Stimulated activated CD4-positive, alpha-beta T cell treated with anti-CD3 and anti-CD28 coated beads, Interleukin-12 subunit alpha, Interleukin-12 subunit beta, amount 100 ng/mL, for 4 hours (primary cell): ENCODE data around the gene SARDH.
"Not testable (repeated sequence)": the region's sequence is repeated elsewhere in the genome, so short reads cannot be mapped to it uniquely, and the experiment has no call there.

Experiments used
- DNase-seq: peaks from one replicate; pipeline ENCODE4 v3.0.0-alpha.2; 2020

Gene SARDH

DNA sequence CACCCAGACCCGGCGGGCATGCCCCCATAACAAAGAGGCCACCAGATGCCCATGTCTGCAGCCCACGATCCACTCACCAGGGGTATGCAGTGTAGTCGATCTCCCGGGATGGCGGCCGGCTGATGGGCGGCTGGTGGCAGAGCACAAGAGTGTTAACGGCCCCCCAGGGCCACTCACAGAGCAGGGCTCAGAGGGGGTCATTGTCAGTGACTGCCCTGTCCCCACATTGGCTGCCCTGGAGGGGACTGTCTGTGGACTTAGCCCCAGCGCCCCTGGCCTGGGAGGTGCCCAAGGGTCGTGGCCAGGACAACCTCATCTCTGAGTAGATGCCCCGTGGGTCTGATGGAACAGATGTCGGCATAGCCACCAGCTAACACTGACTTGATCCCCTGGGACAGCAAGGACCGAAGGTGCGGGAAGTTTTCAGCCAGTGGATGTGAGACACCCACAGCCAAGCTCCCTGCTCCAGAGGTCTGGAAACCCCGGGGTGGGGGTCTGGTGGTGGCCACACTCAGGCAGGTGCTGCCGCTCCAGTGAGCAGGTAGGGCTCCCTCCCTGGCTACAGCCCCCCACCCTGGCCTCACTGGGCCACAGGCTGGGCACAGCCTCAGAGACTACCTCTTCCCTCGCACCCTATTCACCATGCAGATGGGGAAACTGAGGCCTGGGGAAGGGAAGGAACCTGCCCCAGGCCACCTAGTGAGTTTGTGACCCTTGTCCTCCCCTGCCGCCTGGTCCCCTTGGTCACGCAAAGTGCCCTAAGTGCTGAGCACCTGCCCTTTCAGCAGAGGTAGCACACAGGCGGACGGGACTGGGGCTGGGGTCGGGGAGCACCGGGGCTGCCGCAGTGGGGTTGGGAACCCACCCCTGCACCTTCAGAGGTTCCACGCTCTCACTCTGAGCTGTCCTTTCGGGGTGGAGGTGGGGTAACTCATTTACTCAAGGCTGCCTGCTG lies 38.1 kb upstream of the SARDH start:
- DNase-seq, result no peak

DNA sequence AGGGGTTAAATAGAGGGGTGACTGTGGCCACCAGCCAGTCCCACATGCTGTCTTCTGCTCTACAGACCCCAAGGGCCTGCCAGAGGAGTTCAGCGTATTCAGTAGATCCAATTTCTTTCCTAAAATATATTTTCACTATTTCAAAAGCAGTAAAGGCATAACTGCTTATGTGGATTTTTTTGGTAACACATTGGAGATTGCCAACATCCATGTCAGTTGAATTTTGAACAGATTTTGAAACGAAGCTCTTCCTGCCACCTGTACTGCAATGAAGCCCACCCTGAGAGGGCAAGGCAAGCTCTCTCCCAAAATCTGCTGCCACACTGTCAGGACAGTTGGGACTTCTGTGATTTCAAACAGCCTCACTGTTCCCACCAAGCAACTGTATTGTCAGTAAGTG lies 37.1 kb upstream of the SARDH start:
- no peak for DNase-seq

DNA sequence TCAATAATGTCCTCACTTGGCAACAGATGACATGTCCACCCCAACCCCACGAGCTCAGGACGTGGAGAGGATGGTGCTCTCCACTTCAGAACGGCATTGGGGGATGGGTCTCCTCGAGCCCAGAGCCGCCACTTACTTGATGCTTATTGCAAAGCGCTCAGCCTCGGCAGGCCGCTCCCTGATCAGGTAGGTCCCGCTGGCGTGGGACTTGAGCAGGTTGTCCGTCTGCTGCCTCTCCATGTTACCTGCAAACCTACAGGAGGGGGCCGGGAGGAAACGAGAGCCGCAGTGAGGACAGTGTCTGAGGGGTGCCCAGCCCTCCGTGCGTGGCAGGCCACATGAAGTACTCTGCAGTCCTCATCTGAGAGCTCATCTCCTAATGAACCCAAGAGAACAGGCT lies 36.6 kb upstream of the SARDH start:
- DNase-seq, result no peak

DNA sequence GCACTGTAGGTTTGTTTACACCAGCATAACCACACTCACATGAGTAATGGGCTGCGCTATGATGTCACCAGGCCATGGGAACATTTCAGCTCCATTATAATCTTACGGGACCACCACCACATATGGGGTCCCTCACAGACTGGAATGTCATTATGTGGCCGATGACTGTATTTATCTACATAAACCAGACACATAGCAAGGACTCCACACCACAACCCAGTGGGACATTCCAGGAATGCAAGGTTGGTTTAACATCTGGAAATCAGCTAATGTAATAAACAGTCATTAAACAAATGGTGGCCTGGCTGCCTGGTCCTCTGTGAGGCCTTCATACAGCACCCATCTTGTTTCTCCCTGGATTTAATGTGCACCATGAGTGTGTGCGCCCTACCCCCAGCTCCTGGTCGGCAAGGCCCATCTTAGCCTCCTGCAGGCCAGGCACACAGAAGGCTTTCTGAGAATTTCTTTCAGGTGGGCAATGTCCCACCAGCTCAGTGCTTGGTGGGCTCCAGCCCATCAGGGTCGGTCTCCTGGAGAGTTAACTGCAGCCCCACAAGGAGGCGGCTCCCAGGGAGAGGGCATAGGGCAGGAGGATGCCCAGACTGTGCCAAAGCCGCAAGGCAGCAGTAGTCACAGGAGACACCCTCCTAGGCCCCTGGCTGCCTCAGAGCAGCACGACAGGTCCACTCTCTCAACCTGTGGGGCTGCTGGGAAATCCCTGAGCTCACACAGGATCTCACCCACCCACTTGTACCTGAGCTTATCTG lies 35.9 kb upstream of the SARDH start:
- no peak for DNase-seq

DNA sequence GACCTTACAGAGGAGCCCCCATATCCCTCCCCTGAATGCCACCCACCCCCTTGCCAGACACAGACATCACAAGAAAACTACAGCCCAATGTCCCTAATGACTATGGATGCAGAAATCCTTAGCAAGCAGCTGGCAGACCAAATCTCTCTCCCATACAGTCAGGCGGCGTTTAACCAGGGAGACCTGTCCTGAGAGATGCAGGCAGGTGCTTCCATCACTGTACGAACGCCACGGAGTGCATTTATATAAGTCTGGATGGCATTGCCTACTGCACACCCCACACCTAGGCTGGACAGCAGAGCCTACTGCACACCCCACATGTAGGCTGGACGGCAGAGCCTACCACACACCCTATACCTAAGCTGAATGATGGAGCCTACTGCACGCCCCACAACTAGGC lies 34.4 kb upstream of the SARDH start:
- DNase-seq, result no peak

DNA sequence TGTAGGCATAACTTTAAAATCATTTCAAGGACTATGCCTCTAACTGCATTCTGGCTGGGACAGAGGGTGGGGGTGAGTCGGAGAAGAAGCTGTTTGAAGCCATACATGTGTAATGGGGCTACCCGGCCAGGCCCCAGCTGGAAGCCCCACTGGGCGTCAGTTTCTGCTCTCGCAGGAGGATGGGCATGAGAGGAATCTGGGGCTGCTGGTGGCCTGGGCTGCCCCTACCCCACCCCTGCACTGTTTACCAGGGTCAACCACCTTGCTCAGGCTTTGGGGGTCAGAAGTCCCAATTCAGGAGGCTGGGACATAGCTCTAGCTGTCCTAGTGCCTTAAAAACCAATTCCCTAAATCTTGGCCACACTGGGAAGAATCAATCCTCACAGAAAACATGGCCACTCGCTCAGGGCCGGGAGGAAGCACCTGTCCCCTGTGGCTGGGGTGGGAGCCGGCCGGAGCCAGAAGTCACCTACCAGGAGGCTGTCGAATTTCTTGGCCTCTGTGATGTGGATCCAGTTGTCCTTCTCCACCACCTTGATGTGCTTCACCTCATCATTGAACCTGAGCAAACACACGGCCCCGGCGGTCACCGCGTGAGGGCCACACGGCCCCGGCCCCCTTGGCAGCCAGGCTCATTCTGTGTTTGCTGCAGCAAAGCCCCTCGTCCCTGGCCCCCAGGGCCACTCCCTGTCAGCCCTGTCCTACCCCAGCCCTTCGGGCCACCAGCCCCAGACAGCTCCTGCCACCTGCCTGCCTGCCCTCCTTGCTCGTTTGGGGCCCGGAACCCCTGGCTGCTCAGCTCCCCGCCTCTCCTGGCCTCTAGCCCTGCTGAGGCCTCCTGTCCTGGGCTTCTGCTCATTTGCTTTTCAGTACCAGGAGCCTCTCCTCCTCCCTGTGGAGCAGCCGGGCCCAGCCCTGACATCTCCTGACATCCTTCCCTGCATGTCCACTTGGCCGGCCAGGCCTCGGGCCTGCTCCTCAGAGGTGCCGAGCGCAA lies 33.6 kb upstream of the SARDH start:
- DNase-seq, result no peak

DNA sequence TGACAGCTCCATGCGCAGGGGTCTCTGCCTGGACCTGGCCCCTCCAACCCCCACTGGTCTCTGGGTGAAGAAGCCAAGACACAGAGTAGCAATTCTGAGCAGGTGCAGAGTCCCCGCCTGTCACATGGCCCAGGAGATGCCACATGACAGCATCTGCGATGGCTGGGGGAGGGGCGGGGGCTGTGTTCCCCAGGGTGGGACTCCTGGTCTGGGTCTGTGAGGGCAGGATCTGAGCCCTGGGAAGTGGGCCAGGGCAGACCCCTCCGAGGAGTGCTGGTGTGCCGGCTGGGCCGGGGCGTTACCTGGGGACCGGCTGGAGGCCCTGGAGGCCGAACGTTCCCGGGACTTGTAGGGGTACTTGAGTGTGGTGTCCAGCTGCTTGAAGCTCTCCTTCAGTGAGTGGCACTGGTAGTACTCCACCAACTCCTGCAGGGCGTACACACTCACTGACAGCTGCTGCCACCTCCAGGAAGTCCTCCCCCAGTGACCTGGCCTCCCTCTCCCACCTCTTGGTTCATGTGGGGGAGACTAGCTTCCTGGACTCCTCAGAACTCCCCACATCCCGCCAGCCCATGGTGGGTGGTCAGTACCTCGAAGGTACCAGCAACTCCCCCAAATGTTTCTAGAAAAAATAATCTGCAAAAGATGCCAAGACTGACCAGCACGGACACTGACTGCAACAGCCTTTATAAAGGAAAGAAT lies 32.1 kb upstream of the SARDH start:
- no peak for DNase-seq

DNA sequence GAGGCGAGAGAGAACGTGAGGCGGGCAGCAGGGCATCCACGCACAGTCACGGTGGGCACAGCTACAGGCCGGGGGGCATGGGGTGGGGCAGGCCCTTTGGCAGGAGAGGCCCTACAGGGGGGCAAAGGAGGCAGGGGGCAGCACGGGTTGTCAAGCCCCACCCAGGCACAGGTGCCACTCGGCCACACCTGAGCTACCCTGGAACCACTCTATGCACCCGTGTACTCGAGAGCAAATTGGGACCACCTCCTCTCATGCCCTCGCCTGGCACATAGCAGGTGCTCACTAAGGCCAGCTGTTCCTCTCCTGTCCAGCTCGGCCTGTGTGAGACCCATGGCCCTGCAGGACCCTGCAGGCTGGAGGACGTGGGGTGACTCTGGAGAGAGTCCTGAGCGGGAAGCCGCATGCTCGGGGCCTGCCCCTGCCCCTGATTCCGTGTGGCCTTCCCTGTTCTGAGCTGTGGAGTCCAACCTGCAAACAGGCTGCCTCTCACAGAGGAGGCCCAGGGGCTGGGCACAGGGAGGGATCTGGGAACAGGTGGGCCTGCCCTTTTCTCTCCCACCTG lies 31.4 kb upstream of the SARDH start:
- no peak for DNase-seq

DNA sequence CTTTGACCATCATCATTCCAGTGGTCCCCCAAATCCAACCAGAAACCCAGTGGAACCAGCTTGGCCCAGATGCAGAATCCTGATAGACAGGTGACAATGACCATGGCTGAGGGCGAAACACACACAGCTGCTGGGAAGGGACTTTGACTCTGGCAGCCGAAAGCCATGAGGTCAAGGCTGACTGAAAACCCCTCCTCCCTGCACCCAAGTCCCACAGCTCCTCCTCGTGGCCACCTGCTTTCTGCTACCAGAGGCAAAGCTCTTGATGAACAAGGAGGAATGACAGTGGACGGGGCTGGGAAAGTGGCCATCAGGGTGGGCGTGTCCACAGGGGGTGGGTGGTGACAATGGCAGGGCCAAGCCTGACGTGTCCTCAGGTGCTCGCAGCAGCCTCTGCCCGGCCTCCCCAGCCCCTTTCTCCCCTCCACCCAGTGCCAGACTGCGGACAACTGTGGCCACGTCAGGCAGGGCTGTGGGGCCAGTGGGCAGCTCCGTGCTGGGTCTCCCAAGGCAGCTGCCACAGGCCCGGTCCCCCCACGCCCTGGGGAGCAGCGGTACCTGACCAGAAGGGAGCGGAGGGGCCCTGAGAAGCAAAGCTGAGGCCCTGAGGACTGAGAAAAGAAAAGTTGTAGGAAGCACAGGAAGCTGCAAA lies 30.8 kb upstream of the SARDH start:
- DNase-seq, result no peak

DNA sequence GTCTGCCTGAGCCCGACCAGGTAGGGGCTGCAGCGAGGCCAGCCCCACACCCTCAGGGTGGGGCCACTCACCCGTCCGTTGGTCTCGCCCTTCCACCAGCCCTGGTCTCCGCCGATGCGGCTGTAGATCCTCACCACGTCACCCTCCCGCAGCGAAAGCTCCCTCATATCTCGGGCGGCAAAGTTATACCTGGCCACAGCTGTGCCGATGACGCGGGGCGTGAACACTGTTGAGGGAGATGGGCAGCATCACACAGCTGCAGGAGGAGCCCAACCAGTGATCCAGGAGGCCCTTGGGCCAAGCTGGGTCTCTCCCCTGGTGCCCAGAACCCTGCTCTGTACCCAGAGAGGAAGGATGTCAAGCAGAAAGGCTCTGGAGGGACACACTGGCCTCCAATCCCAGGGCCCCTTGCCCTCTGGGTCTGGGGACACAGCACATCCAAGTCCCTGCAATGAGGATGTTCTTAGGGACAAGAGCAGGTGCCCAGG lies 30.3 kb upstream of the SARDH start:
- DNase-seq, result no peak

DNA sequence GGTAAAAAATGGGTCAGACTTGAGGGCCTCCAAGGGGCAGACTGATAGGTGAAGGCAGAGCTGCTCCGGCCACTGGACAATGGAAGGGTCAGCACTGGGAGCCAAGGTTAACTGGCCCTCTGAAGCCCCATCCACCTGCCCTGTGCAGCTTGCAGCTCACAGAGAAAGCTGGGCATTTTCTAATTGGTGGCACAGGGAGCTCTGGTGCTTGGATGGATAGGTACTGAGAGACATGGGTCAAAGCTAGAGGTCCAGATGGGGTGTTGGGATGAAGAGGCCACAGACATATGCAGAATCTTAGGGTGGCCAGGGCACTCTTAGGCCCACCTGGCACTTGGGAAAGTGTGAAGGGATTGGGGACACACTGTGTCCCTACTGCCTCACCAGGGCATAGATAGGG lies 29.5 kb upstream of the SARDH start:
- DNase-seq, result no peak

DNA sequence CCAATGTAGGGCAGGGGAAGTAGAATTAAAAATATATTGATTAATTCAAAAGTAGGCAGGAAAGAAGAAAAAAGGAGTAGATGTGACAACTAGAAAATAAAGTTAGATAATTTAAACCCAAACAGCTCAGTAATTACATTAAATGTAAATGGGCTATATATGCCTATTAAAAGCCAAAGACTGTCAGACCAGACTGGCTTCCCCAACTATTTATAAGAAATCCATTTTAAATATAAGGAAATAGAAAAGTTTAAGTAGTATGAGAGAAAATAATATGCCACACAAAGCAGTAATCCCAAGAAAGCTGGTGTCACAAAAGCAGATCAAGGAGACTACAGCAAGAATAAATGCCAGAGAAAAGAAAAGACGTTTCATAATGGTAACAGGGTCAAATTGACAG lies 28.9 kb upstream of the SARDH start:
- DNase-seq, result no peak

DNA sequence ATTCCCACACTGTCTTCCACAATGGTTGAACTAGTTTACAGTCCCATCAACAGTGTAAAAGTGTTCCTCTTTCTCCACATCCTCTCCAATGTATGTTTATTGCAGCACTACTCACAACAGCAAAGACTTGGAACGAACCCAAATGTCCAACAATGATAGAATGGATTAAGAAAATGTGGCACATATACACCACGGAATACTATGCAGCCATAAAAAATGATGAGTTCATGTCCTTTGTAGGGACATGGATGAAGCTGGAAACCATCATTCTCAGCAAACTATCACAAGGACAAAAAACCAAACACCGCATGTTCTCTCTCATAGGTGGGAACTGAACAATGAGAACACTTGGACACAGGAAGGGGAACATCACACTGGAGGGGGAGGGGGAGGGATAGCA lies 28.1 kb upstream of the SARDH start:
- DNase-seq, result not testable (repeated sequence)

DNA sequence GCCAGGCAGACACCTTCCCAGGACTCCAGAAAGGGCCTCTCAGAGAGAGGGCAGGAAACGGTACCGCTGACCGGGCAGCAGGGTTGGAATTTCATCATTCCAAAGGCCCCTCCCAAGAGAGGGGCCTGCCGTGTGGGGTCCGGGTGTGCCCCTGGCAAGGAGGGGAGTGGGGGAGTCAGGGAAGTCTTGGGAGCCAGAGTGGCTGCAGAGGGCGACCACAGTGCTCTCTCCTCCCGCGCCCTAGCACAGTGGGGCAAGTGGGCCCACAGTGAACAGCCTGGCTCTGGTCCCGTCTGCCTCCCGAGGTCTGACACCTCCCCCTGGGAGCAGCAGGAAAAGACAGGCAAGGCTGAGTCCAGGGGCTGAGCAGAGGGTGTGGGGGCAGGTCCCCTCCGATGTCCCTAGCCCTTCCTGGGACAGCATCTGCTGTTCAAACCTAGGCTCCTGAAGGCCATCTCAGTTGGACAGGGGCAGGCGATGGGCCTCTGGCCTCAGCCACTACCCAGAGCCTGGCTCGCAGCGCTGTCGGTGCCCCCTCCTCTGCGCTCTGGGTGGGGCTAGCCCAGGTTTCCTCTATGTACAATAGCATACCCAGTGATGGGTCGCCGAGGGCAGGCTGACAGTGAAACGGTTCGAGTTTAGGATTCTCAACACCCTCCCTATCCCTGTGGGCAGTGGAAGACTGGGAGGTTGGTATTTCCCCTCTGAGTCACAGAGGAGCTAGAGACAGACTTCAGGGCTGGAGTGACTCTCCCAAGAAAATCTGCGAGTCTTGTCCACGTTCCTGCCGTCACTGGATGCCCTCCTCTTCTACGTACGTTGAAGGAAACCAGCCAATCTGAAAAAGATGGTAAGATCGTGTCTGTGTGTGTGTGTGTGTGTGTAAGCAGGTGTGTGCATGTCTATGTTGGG lies 25.4 kb upstream of the SARDH start:
- DNase-seq, result no peak

DNA sequence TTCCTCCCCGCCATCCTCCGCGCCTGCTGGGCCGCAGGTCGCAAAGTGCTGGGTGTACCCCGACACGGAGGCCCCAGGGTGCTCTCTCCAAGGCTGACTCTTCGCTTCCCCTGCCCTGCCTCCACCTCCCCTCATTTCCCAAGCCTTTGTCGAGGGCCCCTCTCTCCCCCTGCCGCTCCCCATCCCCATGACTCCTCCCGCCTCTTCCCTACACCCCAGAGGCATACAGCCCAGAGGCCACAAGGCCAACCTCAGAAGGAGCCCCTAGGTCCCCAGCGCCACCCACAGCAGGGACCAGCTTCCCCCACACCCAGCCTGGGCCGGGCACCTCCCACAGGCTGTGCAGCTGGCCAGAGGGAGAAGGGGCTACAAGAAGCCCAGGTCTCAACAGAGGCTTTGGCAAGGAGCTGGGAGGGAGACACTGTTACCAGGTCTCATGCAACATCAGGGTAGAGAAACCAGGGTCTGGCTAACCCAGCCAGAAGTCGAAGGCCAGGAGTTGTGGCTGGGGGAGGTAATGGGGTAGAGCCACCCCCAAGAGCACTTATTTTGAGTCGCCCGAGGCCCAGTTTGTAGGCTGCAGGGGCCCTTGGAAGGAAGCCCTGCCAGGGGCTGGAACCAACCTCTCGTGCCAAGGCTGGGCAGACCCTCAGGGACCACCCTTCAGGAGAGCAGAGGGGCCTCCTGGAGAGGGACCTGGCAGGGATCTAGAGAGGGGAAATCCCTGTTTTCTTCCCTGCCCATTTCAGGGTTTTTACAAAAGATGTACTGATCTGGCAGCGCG lies 24.5 kb upstream of the SARDH start:
- no peak for DNase-seq

DNA sequence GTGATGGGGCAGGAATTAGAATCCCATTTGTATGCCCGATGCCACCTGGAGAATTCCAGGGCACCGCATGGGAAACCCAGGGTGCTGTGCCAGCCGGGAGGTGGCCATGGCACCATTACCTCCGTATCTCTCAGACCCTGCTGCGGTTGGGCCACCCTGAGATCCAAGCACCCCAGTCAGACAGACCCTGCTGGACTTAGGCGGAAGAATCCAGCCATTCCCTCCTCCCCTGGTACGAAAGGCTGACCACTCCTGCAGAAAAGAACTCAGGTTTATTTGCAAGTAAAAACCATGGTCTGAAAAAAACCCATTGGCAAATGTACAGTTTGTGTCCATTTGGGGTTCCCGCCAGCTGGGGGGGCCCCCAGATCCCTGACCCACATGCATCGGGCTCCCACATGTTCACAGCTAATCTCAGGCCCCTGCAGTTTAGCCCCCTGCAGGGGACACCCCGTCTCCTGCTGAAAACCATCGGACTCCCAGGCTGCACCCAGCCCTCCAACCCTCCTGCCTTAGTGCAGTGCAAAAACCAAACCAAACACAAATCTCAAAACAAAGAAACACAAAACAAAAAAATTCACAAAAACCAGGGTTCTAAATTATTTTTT lies 23.6 kb upstream of the SARDH start:
- DNase-seq, result no peak

DNA sequence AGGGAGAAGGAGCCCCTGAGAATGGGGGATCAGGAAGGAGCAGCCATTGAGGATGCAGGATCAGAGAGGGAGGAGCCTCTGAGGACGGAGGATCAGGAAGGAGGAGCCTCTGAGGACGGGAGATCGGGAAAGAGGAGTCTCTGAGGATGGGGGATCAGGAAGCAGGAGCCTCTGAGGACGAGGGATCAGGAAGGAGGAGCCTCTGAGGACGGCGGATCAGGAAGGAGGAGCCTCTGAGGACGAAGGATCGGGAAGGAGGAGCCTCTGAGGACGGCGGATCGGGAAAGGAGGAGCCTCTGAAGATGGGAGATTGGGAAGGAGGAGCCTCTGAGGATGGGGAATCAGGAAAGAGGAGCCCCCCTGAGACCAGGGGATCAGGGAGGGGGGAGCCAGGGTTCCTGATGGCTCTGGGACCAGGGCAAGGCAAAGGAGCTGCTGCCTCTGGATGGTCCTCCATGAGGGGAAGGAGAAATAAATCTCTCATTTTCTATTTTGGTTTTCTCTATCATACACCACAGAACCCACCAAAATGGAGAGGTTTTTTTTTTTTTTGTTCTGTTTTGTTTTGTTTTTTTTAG lies 22.6 kb upstream of the SARDH start:
- DNase-seq, result no peak

DNA sequence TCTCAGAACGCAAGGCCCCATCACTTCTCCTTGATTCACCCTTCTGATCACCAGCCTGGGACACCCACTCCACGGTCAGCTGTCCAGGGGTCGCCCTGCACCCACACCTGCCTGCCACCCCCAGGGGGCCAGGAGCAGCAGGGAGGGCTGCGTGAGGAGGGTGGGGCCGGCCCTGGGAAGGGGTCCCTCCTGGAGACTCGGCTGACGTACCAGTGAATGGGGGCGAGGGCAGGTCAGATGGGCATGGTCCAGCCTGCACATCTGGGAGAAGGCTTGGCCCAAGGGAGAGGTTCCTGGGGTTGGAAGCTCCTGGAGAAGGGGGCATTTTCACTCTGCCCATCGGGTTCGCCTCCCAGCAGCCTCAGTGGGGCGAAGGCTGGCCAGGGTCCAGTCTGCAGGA lies 21.8 kb upstream of the SARDH start:
- DNase-seq, result no peak
